HG03558 (cell line): ENCODE results near the gene SLC25A17.
"Not testable (repeated sequence)": the region's sequence is repeated elsewhere in the genome, so short reads cannot be mapped to it uniquely, and the experiment has no call there.

Experiments used
- ATAC-seq: cut with Tn5 transposase; IDR thresholded peaks from one replicate; pipeline ENCODE4 v1.9.1; 2021; ENCODE audit warnings: moderate number of reproducible peaks; ENCODE audit not compliant: unreplicated experiment; ENCODE audit errors: extremely low read depth

Gene SLC25A17

DNA sequence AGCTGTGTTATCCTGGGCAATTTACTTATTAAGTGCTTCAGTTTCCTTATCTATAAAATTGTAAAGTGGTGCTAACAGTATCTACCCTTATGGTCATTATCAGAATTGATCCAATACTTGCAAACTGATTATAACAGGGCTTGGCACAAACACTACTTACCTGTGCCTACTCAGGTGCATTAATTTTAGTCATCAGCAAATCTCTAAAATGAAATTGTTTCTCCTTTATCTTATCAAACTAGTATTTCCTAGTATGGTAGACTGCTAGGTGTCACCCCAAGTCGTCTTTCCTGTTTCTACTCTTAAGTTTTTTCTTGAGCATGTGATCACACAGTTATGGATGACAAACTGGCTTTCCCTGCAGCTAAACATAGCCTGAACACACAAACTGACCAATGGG lies 4.3 kb upstream of the SLC25A17 start:
- no peak for ATAC-seq

DNA sequence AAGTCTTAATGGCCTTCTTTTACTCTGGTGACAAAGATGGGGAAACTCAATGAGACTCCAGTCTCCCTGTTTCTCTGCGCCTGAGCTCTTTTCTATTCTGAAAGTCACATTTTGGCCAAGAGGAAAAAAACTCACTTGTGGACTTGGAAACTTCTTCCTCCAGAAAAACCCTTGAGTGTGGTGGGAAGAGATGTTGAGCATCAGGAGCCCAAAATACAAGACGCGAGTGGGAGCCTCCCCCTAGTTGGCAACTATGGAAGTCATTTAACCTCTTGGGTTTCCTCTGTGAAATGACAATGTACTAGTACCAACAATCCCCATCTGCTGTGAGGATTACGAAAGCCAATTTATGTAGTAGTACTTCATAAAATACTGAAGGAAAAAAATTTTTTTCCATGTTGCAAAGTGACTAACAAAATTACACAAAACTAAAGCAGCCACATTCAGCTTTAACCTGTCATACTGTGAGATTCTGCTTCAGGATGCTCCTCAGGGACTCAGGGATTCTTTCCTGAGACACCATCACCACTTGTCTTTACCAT lies 524 bp upstream of the SLC25A17 start:
- no peak for ATAC-seq

- no peak for ATAC-seq
Measured at GRCh38 chr22:40818192-40818746, 877 bp downstream of the SLC25A17 start.

GRCh38 chr22:40817737-40818136 lies 1.4 kb downstream of the SLC25A17 start:
- ATAC-seq, result no peak

DNA sequence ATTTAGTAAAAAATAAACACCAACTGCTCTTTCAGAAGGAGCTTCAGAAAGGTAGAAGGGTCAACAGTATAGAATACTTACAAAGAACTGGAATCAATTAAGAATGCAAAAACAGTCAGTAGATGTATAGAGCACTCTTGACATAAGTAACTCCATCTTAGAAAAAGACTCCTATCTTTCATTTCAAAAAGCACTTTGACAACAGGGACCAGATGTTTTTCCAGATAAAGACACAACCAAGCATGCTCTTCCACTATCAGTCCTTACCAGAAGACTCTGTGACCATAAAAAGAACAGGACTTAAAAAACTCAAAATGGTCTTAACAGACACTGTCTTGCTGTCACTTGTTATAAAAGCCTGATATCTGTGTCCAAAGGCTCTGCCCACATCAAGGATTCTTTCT lies 5.2 kb downstream of the SLC25A17 start:
- no peak for ATAC-seq

- no peak for ATAC-seq
Measured at GRCh38 chr22:40808018-40808841, 10.9 kb downstream of the SLC25A17 start.

DNA sequence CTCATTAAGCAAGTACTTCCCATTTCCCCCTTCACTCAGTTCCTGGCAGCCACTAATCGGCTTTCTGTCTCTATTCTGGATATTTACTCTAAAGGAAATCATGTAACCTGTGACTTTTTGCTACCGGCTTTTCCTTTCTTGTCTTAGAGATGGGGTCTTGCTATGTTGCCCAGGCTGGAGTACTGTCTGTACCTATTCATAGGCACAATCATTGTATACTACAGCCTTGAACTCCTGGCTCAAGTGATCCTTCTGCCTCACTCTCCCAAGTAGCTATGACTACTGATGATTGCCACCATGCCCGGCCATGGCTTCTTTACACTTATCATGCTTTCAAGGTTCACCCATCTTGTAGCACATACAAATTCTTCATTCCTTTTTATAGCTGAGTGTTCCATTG lies 12.4 kb downstream of the SLC25A17 start:
- ATAC-seq, result no peak

DNA sequence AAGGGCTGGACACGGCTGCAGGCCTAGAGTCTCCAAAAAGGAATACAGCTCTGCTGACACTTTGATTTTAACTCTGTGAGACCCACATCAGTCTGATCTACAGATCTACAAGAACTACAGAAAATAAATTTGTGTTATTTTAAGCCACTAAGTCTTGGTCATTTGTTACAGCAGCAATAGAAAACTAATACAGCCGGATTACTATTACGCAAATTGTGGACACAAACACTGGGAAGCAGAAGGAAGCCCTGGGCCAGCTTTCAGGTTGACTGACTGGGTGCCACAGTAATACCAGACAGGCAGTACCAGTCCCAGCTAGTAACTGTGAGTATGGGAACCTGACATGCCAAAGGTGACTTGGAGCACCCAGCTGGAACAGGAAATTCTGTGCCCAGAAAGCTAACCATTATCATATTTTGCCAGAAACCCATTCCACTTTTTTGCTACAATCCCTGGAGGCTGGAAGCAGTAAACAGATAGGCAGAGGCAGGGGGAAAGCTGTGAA lies 13.4 kb downstream of the SLC25A17 start:
- ATAC-seq, result no peak

GRCh38 chr22:40805239-40805638 lies 13.9 kb downstream of the SLC25A17 start:
- ATAC-seq, result no peak

- no peak for ATAC-seq
Measured at GRCh38 chr22:40803321-40803720, 15.8 kb downstream of the SLC25A17 start.

- no peak for ATAC-seq
Measured at GRCh38 chr22:40799008-40799407, 20.1 kb downstream of the SLC25A17 start.

GRCh38 chr22:40797427-40797826 lies 21.7 kb downstream of the SLC25A17 start:
- ATAC-seq, result no peak

DNA sequence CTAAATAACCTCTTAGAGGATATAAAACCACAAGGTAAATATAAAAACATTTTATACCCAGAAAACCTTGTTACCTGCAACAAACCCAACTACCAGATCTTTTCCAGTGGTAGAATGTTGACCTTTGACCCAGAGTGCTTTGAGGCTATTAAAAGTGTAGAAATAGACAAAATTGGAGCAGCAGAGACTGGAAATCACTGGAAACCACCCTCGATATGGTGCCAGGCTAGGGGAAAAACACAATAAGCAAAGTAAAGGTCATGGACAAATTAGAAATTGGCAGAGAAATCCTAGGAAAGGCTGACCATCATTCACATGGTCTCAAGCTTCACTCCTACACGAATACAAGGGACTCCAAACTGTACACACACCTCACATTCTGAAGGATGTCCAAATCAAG lies 26.7 kb downstream of the SLC25A17 start:
- no peak for ATAC-seq

- ATAC-seq, result no peak
Measured at GRCh38 chr22:40791241-40791640, 27.9 kb downstream of the SLC25A17 start.

- ATAC-seq, result no peak
Measured at GRCh38 chr22:40789131-40789530, 30.0 kb downstream of the SLC25A17 start.

GRCh38 chr22:40782521-40782920 lies 36.6 kb downstream of the SLC25A17 start:
- no peak for ATAC-seq

- ATAC-seq, result not testable (repeated sequence)
Measured at GRCh38 chr22:40781749-40782148, 37.4 kb downstream of the SLC25A17 start.

DNA sequence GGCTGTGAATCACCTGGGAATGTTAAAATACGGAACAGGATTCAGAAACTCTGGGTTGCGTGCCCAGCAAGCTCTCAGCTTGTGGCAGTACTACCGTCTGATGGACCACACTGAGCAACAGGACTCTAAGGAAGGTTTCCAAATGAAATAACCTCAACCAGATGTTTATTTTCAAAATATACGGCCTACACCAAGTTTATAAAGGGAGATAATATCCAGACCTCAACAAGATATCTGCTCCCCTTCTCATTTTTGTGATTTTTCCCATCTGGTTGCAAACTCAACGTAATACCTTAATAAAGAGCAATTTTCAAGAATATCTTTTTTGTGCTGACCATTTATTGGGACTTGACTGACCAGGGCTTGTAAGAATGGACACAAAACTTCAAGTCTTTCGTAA lies 49.4 kb downstream of the SLC25A17 start:
- no peak for ATAC-seq

- ATAC-seq, result no peak
Measured at GRCh38 chr22:40768206-40768605, 50.9 kb downstream of the SLC25A17 start.

GRCh38 chr22:40766956-40767355 lies 52.2 kb downstream of the SLC25A17 start:
- ATAC-seq, result no peak

DNA sequence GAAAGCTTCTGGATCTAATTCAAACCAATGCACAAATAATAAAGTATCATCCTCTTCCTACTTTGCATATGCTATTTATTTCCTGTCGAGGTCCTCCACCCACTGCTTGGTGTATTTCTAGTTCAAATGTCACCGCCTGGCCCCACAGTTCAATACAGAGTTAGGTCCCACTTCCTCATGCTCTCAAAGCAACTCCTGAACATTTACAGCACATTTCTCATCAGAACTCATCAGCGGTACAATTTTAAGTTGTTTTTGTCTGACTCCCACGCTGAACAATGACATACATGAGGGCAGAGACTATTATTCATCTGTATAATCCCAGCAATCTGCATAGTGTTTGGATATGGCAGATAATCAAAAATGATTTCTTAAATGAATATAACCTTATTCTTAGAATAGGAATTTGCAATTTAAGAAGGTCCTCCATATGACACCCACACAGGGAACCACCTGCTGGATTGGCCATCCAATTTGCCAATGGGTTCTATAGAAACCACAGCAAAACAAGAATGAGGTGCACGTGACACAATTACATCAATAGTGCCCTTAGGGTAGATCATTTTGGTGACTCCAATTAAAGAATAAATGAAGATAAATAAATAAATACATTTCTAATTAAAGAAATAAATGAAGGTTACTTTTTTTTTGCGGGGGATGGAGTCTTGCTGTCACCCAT lies 54.2 kb downstream of the SLC25A17 start:
- no peak for ATAC-seq
